Endothelial cell (in vitro differentiated cells): ENCODE results near the gene GABBR2. TPM values are rescaled to one million over a fixed set of nuclear protein-coding genes. Genes with fewer than 3 reads are reported as not detected.

Experiments used
- DNase-seq: peaks from one replicate; pipeline ENCODE4 v3.0.0; 2021; ENCODE audit warnings: low spot score
- H3K27ac Mint-ChIP-seq: one replicate; pipeline ENCODE4 v1.8.0; 2021; ENCODE audit warnings: mixed read lengths, inconsistent platforms; ENCODE audit not compliant: unreplicated experiment
- H3K27me3 Mint-ChIP-seq: one replicate; pipeline ENCODE4 v1.8.0; 2021; ENCODE audit warnings: mild to moderate bottlenecking, moderate library complexity, mixed read lengths, inconsistent platforms; ENCODE audit not compliant: unreplicated experiment
- H3K36me3 Mint-ChIP-seq: one replicate; pipeline ENCODE4 v1.8.0; 2021; ENCODE audit warnings: mild to moderate bottlenecking, low read depth, mixed read lengths, inconsistent platforms; ENCODE audit not compliant: unreplicated experiment
- H3K4me1 Mint-ChIP-seq: one replicate; pipeline ENCODE4 v1.8.0; 2021; ENCODE audit warnings: mild to moderate bottlenecking, mixed read lengths, inconsistent platforms; ENCODE audit not compliant: unreplicated experiment
- H3K4me3 Mint-ChIP-seq: one replicate; pipeline ENCODE4 v1.8.0; 2021; ENCODE audit warnings: mild to moderate bottlenecking, mixed read lengths, inconsistent platforms; ENCODE audit not compliant: unreplicated experiment
- H3K9me3 Mint-ChIP-seq: one replicate; pipeline ENCODE4 v1.8.0; 2021; ENCODE audit warnings: mixed read lengths, inconsistent platforms; ENCODE audit not compliant: unreplicated experiment
- total RNA-seq: library from RNA; stranded (reverse); fragmentation: NEBNext Ultra II Directional; extraction: Animal tissue kit (Norgen Biotek cat#: 25700); gene quantifications from one replicate; pipeline ENCODE4 v1.2.1, GENCODE V29; 2021; ENCODE audit not compliant: unreplicated experiment
- TF ChIP-seq, protein P1 (sequence below): fragments of 200-600 bp; sonication (generic); IDR thresholded peaks from one replicate; pipeline ENCODE4 v1.5.0; 2021; ENCODE audit warnings: antibody characterized with exemption; ENCODE audit not compliant: unreplicated experiment

Gene GABBR2
- total RNA-seq, 1 donor from 2014 or later: 0.46 TPM

DNA sequence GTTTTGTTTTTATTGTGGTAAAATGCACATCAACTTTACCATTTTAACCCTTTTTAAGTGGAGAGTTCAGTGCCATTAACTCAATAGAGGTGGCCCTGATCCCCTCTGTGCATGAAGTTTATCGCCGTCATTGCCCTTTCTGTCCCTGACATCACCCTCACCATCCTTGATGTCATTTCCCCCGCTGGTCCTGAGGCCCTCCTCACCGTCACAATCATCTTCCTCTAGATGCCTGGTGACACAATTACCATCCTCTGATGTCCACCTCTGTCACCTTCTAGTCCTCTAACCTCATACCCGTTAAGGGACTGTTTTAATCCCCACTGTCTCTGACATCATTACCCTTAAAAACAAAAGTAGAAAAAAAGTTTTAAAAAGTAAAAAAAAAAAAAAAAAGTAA lies 340.8 kb downstream of the GABBR2 start:
- peaks cover 4% of the 10 kb centered on the region for H3K9me3 Mint-ChIP-seq

GRCh38 chr9:98367371-98367900 lies 341.3 kb downstream of the GABBR2 start:
- TF ChIP-seq, protein P1, sequence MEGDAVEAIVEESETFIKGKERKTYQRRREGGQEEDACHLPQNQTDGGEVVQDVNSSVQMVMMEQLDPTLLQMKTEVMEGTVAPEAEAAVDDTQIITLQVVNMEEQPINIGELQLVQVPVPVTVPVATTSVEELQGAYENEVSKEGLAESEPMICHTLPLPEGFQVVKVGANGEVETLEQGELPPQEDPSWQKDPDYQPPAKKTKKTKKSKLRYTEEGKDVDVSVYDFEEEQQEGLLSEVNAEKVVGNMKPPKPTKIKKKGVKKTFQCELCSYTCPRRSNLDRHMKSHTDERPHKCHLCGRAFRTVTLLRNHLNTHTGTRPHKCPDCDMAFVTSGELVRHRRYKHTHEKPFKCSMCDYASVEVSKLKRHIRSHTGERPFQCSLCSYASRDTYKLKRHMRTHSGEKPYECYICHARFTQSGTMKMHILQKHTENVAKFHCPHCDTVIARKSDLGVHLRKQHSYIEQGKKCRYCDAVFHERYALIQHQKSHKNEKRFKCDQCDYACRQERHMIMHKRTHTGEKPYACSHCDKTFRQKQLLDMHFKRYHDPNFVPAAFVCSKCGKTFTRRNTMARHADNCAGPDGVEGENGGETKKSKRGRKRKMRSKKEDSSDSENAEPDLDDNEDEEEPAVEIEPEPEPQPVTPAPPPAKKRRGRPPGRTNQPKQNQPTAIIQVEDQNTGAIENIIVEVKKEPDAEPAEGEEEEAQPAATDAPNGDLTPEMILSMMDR: no peak
- Mint-ChIP-seq H3K27ac (no peak overlapping the region), H3K4me3 (no peak overlapping the region), H3K4me1 (no peaks in the 10 kb centered on the region), H3K9me3 (peaks cover 4% of the 10 kb centered on the region), H3K36me3 (no peaks in the 10 kb centered on the region), H3K27me3 (no peaks in the 10 kb centered on the region)
- no peak for DNase-seq

More for the DNA sequence above, 340.8 kb downstream of the GABBR2 start:
- H3K36me3 Mint-ChIP-seq: no peaks in the 10 kb centered on the region
- DNase-seq: no peak
- no peaks in the 10 kb centered on the region for H3K4me1 Mint-ChIP-seq
- H3K27ac Mint-ChIP-seq: no peak overlapping the region
- TF ChIP-seq, protein P1: no peak
- H3K27me3 Mint-ChIP-seq: no peaks in the 10 kb centered on the region
- no peak overlapping the region for H3K4me3 Mint-ChIP-seq

- DNase-seq: no peak
- H3K9me3 Mint-ChIP-seq: peaks cover 4% of the 10 kb centered on the region
- peaks cover 5% of the 10 kb centered on the region for H3K27me3 Mint-ChIP-seq
- TF ChIP-seq, protein P1: no peak
- H3K27ac Mint-ChIP-seq: no peak overlapping the region
- H3K4me3 Mint-ChIP-seq: no peak overlapping the region
- H3K4me1 Mint-ChIP-seq: peaks cover 8% of the 10 kb centered on the region
- no peaks in the 10 kb centered on the region for H3K36me3 Mint-ChIP-seq
Measured at GRCh38 chr9:98365781-98366180, 343.0 kb downstream of the GABBR2 start.

- TF ChIP-seq, protein P1: peak; percentile 67
- Mint-ChIP-seq H3K4me1 (peaks cover 8% of the 10 kb centered on the region), H3K36me3 (no peaks in the 10 kb centered on the region), H3K27me3 (peaks cover 6% of the 10 kb centered on the region), H3K4me3 (no peak overlapping the region), H3K27ac (no peak overlapping the region), H3K9me3 (peaks cover 4% of the 10 kb centered on the region)
- DNase-seq: no peak
Measured at GRCh38 chr9:98365227-98365669, 343.5 kb downstream of the GABBR2 start.

DNA sequence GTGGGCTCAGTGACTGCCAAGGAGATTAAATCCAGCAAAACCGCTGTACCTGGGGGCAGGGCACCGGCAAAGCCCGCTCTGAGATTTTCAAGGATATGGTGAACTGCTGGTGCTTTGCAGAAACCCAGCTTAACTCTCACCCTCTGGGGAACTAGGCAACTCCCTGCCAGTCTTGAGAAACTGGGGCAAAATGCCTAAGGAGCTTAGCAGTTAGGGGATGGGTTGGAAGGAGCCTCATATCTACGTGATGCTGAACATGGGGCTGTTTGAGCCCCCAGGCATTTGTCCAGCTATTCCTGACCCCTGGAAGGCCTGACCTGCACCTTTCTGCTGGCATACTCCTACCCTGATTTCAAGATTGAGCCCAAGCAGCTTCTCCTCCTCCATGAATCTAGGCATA lies 344.6 kb downstream of the GABBR2 start:
- H3K27me3 Mint-ChIP-seq: peaks cover 6% of the 10 kb centered on the region
- no peak overlapping the region for H3K4me3 Mint-ChIP-seq
- peaks cover 4% of the 10 kb centered on the region for H3K9me3 Mint-ChIP-seq
- TF ChIP-seq, protein P1: no peak
- DNase-seq: no peak
- H3K36me3 Mint-ChIP-seq: no peaks in the 10 kb centered on the region
- no peak overlapping the region for H3K27ac Mint-ChIP-seq
- peaks cover 12% of the 10 kb centered on the region for H3K4me1 Mint-ChIP-seq
